Measurements from ENCODE around the gene GATD1. TPM values are rescaled to one million over a fixed set of nuclear protein-coding genes. Genes with fewer than 3 reads are reported as not detected.

The GATD1 gene
- total RNA-seq, 1 experiment from 2014 or later = 83.3 TPM

- BruUV-seq (replicated peaks) = no TSS peak
- Mint-ChIP-seq H3K4me1 (ENCODE audit: low read depth, unreplicated experiment) (peaks cover 10% of the 10 kb centered on the region), H3K36me3 (ENCODE audit: insufficient read depth, unreplicated experiment) (peaks cover 76% of the 10 kb centered on the region), H3K4me3 (ENCODE audit: low read depth, unreplicated experiment) (no peak overlapping the region), H3K27me3 (ENCODE audit: unreplicated experiment) (no peaks in the 10 kb centered on the region), H3K27ac (ENCODE audit: unreplicated experiment) (no peak overlapping the region), H3K9me3 (ENCODE audit: low read depth, unreplicated experiment) (no peaks in the 10 kb centered on the region)
- intact Hi-C loops (cut with micrococcal nuclease; ENCODE audit: unreplicated experiment) = no loop called here
- CTCF ChIA-PET = no interaction called here
- no peak for TF ChIP-seq CTCF (IDR thresholded peaks at IDR 0.05; ENCODE audit: unreplicated experiment)
- no peak for DNase-seq
Measured at GRCh38 chr11:813456-814096, 36.3 kb upstream of the GATD1 start.

- H3K9me3 Mint-ChIP-seq (ENCODE audit: low read depth, unreplicated experiment) = no peaks in the 10 kb centered on the region
- intact Hi-C loops (cut with micrococcal nuclease; ENCODE audit: unreplicated experiment) = no loop called here
- DNase-seq = no peak
- no peak for TF ChIP-seq CTCF (IDR thresholded peaks at IDR 0.05; ENCODE audit: unreplicated experiment)
- CTCF ChIA-PET = no interaction called here
- H3K36me3 Mint-ChIP-seq (ENCODE audit: insufficient read depth, unreplicated experiment) = peaks cover 78% of the 10 kb centered on the region
- no peak overlapping the region for H3K4me3 Mint-ChIP-seq (ENCODE audit: low read depth, unreplicated experiment)
- no TSS peak for BruUV-seq (replicated peaks)
- H3K4me1 Mint-ChIP-seq (ENCODE audit: low read depth, unreplicated experiment) = peaks cover 12% of the 10 kb centered on the region
- no peaks in the 10 kb centered on the region for H3K27me3 Mint-ChIP-seq (ENCODE audit: unreplicated experiment)
- H3K27ac Mint-ChIP-seq (ENCODE audit: unreplicated experiment) = no peak overlapping the region
Measured at GRCh38 chr11:813072-813455, 35.8 kb upstream of the GATD1 start.

- peak overlapping the region; percentile 88 for H3K27ac Mint-ChIP-seq (ENCODE audit: unreplicated experiment)
- H3K9me3 Mint-ChIP-seq (ENCODE audit: low read depth, unreplicated experiment) = no peaks in the 10 kb centered on the region
- no peak for DNase-seq
- CTCF ChIA-PET = no interaction called here
- no TSS peak for BruUV-seq (replicated peaks)
- TF ChIP-seq CTCF (IDR thresholded peaks at IDR 0.05; ENCODE audit: unreplicated experiment) = no peak
- H3K4me1 Mint-ChIP-seq (ENCODE audit: low read depth, unreplicated experiment) = peaks cover 19% of the 10 kb centered on the region
- H3K36me3 Mint-ChIP-seq (ENCODE audit: insufficient read depth, unreplicated experiment) = peaks cover 84% of the 10 kb centered on the region
- H3K27me3 Mint-ChIP-seq (ENCODE audit: unreplicated experiment) = no peaks in the 10 kb centered on the region
- peak overlapping the region; percentile 94 for H3K4me3 Mint-ChIP-seq (ENCODE audit: low read depth, unreplicated experiment)
- intact Hi-C loops (cut with micrococcal nuclease; ENCODE audit: unreplicated experiment) = no loop called here
Measured at GRCh38 chr11:812390-812789, 35.1 kb upstream of the GATD1 start.

GRCh38 chr11:811446-812245 lies 34.4 kb upstream of the GATD1 start:
- TF ChIP-seq CTCF (IDR thresholded peaks at IDR 0.05; ENCODE audit: unreplicated experiment) = no peak
- Mint-ChIP-seq H3K36me3 (ENCODE audit: insufficient read depth, unreplicated experiment) (peaks cover 88% of the 10 kb centered on the region), H3K27ac (ENCODE audit: unreplicated experiment) (peak overlapping the region; percentile 88), H3K4me3 (ENCODE audit: low read depth, unreplicated experiment) (peak overlapping the region; percentile 94), H3K9me3 (ENCODE audit: low read depth, unreplicated experiment) (no peaks in the 10 kb centered on the region), H3K27me3 (ENCODE audit: unreplicated experiment) (no peaks in the 10 kb centered on the region), H3K4me1 (ENCODE audit: low read depth, unreplicated experiment) (peaks cover 19% of the 10 kb centered on the region)
- no TSS peak for BruUV-seq (replicated peaks)
- no peak for DNase-seq
- CTCF ChIA-PET = interaction anchor here (0.6 kb wide), 1 partner anchor 206 kb away, joined by 3 read pairs; no protein-coding TSS in a partner anchor
- intact Hi-C loops (cut with micrococcal nuclease; ENCODE audit: unreplicated experiment) = no loop called here

Measured in Calu3 (cell line).